Fibroblast of peridontal ligament (primary cell): ENCODE results near the gene ATP5F1C.

Source experiments
- DNase-seq: peaks from one replicate; pipeline ENCODE4 v3.0.0-alpha.2; 2010; ENCODE audit errors: extremely low read depth

ATP5F1C gene

GRCh38 chr10:7853226-7853842 lies 65.4 kb downstream of the ATP5F1C start:
- no peak for DNase-seq

- DNase-seq: no peak
Measured at GRCh38 chr10:7853890-7854289, 65.9 kb downstream of the ATP5F1C start.

- DNase-seq: no peak
Measured at GRCh38 chr10:7855205-7855604, 67.2 kb downstream of the ATP5F1C start.

- no peak for DNase-seq
Measured at GRCh38 chr10:7856678-7857077, 68.7 kb downstream of the ATP5F1C start.

- DNase-seq: no peak
Measured at GRCh38 chr10:7857262-7857661, 69.3 kb downstream of the ATP5F1C start.
